Caco-2 (cell line): ENCODE measurements around the gene SYNJ1. TPM values are rescaled to one million over a fixed set of nuclear protein-coding genes. Genes with fewer than 3 reads are reported as not detected.
"Not testable (repeated sequence)": the region's sequence is repeated elsewhere in the genome, so short reads cannot be mapped to it uniquely, and the experiment has no call there.

Experiments used
- BruUV-seq: library from RNA; stranded (reverse); fragments of 400-500 nt; replicated peaks from 2 replicates; lab custom pipeline; 2021; lab: Mats Ljungman, UMichigan
- CTCF ChIA-PET: fragments of 300-600 bp; sonication (Branson Sonifier 250); formaldehyde crosslinking; loops from one replicate; lab custom pipeline; 2022; ENCODE audit warnings: antibody characterized with exemption; lab: Charles Lee
- POLR2A ChIA-PET: fragments of 300-600 bp; sonication (Branson Sonifier 250); formaldehyde crosslinking; loops from one replicate; lab custom pipeline; 2022; ENCODE audit warnings: antibody characterized with exemption; lab: Charles Lee
- DNase-seq, 2 experiments: peaks; one replicate each; pipeline versions ENCODE4 v3.0.0 to v3.0.0-alpha.2; 2020 to 2022
- H3K27me3 ChIP-seq: replicated peaks from 2 replicates; pipeline ENCODE4 v1.6.0; 2011; ENCODE audit warnings: low read length; ENCODE audit not compliant: control insufficient read depth, insufficient read depth
- H3K36me3 ChIP-seq: 2 replicates; pipeline ENCODE4 v1.5.1; 2011; ENCODE audit warnings: low read length; ENCODE audit not compliant: control insufficient read depth, insufficient read depth
- H3K4me1 ChIP-seq: fragments of 250-450 bp; sonication (Bioruptor Pico); 2 replicates; pipeline ENCODE4 v1.5.1; 2020; ENCODE audit warnings: mild to moderate bottlenecking
- H3K4me3 ChIP-seq: 2 replicates; pipeline ENCODE4 v1.5.1; 2011; ENCODE audit warnings: low read depth, mild to moderate bottlenecking, control low read depth, low read length
- H3K9me3 ChIP-seq: fragments of 250-450 bp; sonication (Bioruptor Pico); 2 replicates; pipeline ENCODE4 v1.5.1; 2020; ENCODE audit warnings: mild to moderate bottlenecking, moderate library complexity
- H3K27ac Mint-ChIP-seq: one replicate; pipeline ENCODE4 v1.8.0; 2022; ENCODE audit warnings: mixed read lengths; ENCODE audit not compliant: unreplicated experiment
- H3K27me3 Mint-ChIP-seq: one replicate; pipeline ENCODE4 v1.8.0; 2022; ENCODE audit warnings: mixed read lengths; ENCODE audit not compliant: insufficient read depth, unreplicated experiment
- H3K36me3 Mint-ChIP-seq: one replicate; pipeline ENCODE4 v1.8.0; 2022; ENCODE audit warnings: mild to moderate bottlenecking, mixed read lengths; ENCODE audit not compliant: insufficient read depth, unreplicated experiment
- H3K4me1 Mint-ChIP-seq: one replicate; pipeline ENCODE4 v1.8.0; 2022; ENCODE audit warnings: low read depth, mixed read lengths; ENCODE audit not compliant: unreplicated experiment
- H3K4me3 Mint-ChIP-seq: one replicate; pipeline ENCODE4 v1.8.0; 2022; ENCODE audit warnings: mild to moderate bottlenecking, moderate library complexity, mixed read lengths; ENCODE audit not compliant: unreplicated experiment
- H3K9me3 Mint-ChIP-seq: one replicate; pipeline ENCODE4 v1.8.0; 2022; ENCODE audit warnings: mixed read lengths; ENCODE audit not compliant: unreplicated experiment
- intact Hi-C: fragments of 100-400 bp; cut with micrococcal nuclease; formaldehyde crosslinking; loops from one replicate; pipeline ENCODE4 v1.10.0; 2022; ENCODE audit not compliant: unreplicated experiment
- total RNA-seq: library from RNA; stranded (reverse); gene quantifications from 2 replicates; pipeline ENCODE4 v1.2.3, GENCODE V29; 2022
- TF ChIP-seq, protein P1 (sequence below), 2 experiments: fragments of 200-600 bp in 1 of 2; IDR thresholded peaks; 1 replicate in 1 of 2; 2 replicates in 1 of 2; pipeline versions ENCODE4 v1.5.1 to v1.8.0; 2011 to 2022; ENCODE audit warnings: antibody characterized with exemption in 1 of 2, control low read depth in 1 of 2, inconsistent platforms in 1 of 2, low read depth in 1 of 2, low read length in 1 of 2, mild to moderate bottlenecking in 1 of 2, moderate library complexity in 1 of 2; ENCODE audit not compliant: insufficient read depth in 1 of 2, severe bottlenecking in 1 of 2, unreplicated experiment in 1 of 2

SYNJ1 gene
- total RNA-seq, 1 experiment from 2014 or later = 8.3 TPM

DNA sequence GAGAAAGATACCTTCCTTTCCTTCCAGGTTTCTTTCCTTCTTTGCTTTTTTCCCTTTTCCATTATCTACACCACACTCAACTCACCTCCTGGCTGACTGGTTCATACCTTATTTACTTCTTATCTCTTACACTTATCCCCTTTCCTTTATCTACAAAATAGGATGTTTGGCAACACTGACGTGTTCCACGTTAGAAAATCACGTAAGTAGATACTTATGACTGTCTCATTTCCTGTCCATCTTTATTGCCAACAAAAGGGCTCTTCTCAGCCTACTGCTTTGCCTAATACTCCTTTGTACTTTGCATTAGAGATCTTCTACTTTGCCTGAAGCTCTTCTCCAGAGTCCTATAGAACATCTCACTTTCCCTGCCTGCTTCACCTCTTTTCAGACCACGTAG, 25.1 kb downstream of the SYNJ1 start:
- CTCF ChIA-PET = no interaction called here

DNA sequence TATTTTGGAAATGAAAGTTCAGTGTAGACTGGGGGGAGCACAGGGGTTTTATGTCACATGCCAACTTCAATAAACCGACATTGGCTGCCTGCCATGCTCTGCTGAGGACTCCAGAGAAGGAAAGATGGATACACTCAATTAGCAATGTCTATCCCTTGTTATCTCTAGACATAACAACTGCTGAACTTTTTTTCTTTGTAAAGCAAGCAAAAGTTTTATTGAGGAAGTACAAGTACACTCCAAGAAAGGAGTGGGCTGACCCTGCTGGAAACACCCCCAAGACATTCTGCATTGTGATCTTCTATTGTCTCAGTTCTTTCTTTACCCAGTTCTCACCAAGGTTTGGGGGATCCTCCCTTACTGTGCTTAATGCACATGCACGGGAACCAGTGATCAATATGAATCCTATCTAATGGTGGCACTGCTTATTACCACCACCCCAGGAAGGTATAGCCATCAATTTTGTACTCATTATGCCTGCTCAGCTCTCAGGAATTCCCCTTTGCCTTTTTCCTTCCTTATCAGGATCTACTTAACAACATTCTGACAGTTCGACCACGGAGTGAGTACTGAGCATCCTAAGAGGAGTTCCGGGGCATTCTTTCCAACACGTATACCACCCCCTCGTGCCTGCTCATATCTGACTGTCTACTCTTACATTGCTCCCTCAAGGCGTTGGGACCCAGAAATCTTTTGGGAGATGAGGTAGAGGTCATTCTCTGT, 28.7 kb downstream of the SYNJ1 start:
- peaks cover 9% of the 10 kb centered on the region for H3K4me1 Mint-ChIP-seq
- BruUV-seq = no TSS peak
- TF ChIP-seq, protein P1, sequence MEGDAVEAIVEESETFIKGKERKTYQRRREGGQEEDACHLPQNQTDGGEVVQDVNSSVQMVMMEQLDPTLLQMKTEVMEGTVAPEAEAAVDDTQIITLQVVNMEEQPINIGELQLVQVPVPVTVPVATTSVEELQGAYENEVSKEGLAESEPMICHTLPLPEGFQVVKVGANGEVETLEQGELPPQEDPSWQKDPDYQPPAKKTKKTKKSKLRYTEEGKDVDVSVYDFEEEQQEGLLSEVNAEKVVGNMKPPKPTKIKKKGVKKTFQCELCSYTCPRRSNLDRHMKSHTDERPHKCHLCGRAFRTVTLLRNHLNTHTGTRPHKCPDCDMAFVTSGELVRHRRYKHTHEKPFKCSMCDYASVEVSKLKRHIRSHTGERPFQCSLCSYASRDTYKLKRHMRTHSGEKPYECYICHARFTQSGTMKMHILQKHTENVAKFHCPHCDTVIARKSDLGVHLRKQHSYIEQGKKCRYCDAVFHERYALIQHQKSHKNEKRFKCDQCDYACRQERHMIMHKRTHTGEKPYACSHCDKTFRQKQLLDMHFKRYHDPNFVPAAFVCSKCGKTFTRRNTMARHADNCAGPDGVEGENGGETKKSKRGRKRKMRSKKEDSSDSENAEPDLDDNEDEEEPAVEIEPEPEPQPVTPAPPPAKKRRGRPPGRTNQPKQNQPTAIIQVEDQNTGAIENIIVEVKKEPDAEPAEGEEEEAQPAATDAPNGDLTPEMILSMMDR (IDR thresholded peaks at IDR 0.05; ENCODE audit: insufficient read depth in 1 of 2, low read depth in 1 of 2, low read length in 1 of 2, severe bottlenecking in 1 of 2, unreplicated experiment in 1 of 2) = no peak

More for the DNA sequence above, 25.1 kb downstream of the SYNJ1 start:
- DNase-seq = peak in 1 of 2 experiments; percentile 5
- Histone ChIP-seq H3K4me1 (peaks cover 17% of the 10 kb centered on the region), H3K9me3 (no peaks in the 10 kb centered on the region), H3K4me3 (no peak overlapping the region), H3K36me3 (no peaks in the 10 kb centered on the region), H3K27me3 (no peaks in the 10 kb centered on the region)
- no peak overlapping the region for H3K27ac Mint-ChIP-seq
- H3K9me3 Mint-ChIP-seq = no peaks in the 10 kb centered on the region
- POLR2A ChIA-PET = no interaction called here
- peaks cover 22% of the 10 kb centered on the region for H3K4me1 Mint-ChIP-seq
- H3K4me3 Mint-ChIP-seq = no peak overlapping the region
- no TSS peak for BruUV-seq
- TF ChIP-seq, protein P1 (IDR thresholded peaks at IDR 0.05; ENCODE audit: insufficient read depth in 1 of 2, low read depth in 1 of 2, low read length in 1 of 2, severe bottlenecking in 1 of 2, unreplicated experiment in 1 of 2) = no peak
- no peaks in the 10 kb centered on the region for H3K27me3 Mint-ChIP-seq
- H3K36me3 Mint-ChIP-seq = no peaks in the 10 kb centered on the region
- intact Hi-C loops = no loop called here

DNA sequence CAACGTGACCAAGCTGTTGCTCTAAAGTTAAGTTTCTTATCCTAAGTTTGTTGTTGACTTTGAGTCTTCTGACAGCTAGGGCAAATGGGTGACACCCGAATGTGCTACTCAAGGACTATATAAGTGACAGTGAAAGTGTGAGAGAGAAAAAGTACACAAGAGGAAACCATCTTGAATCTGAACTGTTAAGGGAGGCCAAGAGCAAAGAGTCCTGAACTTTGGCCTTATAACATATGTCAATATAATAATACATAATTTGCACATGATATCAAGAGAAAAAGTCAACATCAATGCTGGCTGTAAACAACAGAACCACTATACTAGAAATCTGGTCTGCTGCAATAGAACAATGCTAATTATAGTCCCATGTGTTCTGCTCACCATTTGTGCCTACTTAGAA, 29.5 kb downstream of the SYNJ1 start:
- Mint-ChIP-seq H3K4me3 (no peak overlapping the region), H3K27ac (no peak overlapping the region), H3K27me3 (no peaks in the 10 kb centered on the region), H3K9me3 (no peaks in the 10 kb centered on the region), H3K4me1 (peaks cover 9% of the 10 kb centered on the region), H3K36me3 (no peaks in the 10 kb centered on the region)
- Histone ChIP-seq H3K4me1 (peaks cover 5% of the 10 kb centered on the region; the same call in 1 of the 2 replicates), H3K4me3 (no peak overlapping the region), H3K9me3 (no peaks in the 10 kb centered on the region), H3K27me3 (no peaks in the 10 kb centered on the region), H3K36me3 (no peaks in the 10 kb centered on the region)
- intact Hi-C loops = no loop called here
- ChIA-PET POLR2A (no interaction called here), CTCF (no interaction called here)
- no peak for DNase-seq
- TF ChIP-seq, protein P1 (IDR thresholded peaks at IDR 0.05; ENCODE audit: insufficient read depth in 1 of 2, low read depth in 1 of 2, low read length in 1 of 2, severe bottlenecking in 1 of 2, unreplicated experiment in 1 of 2) = no peak
- BruUV-seq = no TSS peak

More for the DNA sequence above, 28.7 kb downstream of the SYNJ1 start:
- intact Hi-C loops = no loop called here
- Histone ChIP-seq H3K4me3 (no peak overlapping the region), H3K4me1 (peaks cover 5% of the 10 kb centered on the region; the same call in 1 of the 2 replicates), H3K27me3 (no peaks in the 10 kb centered on the region), H3K9me3 (no peaks in the 10 kb centered on the region), H3K36me3 (no peaks in the 10 kb centered on the region)
- ChIA-PET POLR2A (no interaction called here), CTCF (no interaction called here)
- H3K27ac Mint-ChIP-seq = no peak overlapping the region
- no peaks in the 10 kb centered on the region for H3K9me3 Mint-ChIP-seq
- no peak overlapping the region for H3K4me3 Mint-ChIP-seq
- DNase-seq = no peak
- H3K27me3 Mint-ChIP-seq = no peaks in the 10 kb centered on the region
- no peaks in the 10 kb centered on the region for H3K36me3 Mint-ChIP-seq

DNA sequence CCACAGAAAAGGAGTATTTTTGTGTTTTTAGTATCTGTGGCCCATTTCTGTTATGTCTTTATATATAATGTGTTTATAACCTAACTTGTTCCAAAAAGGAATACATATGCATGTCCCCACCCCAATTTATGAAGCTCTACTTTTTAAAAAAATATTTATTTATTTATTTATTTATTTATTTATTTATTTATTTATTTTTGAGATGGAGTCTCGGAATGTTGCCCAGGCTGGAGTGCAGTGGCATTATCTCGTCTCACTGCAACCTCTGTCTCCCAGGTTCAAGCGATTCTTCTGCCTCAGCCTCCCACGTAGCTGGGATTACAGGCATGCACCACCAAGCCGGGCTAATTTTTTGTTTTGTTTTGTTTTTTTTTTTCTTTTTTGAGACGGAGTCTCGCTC, 32.3 kb downstream of the SYNJ1 start:
- H3K27me3 ChIP-seq, POLR2A ChIA-PET, H3K36me3 ChIP-seq, BruUV-seq, H3K36me3 Mint-ChIP-seq, intact Hi-C loops, H3K27me3 Mint-ChIP-seq, H3K4me1 Mint-ChIP-seq, H3K9me3 ChIP-seq, H3K4me1 ChIP-seq, DNase-seq, H3K4me3 ChIP-seq, H3K9me3 Mint-ChIP-seq, H3K27ac Mint-ChIP-seq, H3K4me3 Mint-ChIP-seq, CTCF ChIA-PET: not testable (repeated sequence)
